ENCODE data around the gene MAPKAPK5. TPM values are rescaled to one million over a fixed set of nuclear protein-coding genes. Genes with fewer than 3 reads are reported as not detected.

Gene MAPKAPK5
- total and polyA plus RNA-seq, 2 of the 13 experiments (the other 11 are each of a cell fraction or from before 2014, with no cell fraction given) = 43.2 to 58.2 TPM

DNA sequence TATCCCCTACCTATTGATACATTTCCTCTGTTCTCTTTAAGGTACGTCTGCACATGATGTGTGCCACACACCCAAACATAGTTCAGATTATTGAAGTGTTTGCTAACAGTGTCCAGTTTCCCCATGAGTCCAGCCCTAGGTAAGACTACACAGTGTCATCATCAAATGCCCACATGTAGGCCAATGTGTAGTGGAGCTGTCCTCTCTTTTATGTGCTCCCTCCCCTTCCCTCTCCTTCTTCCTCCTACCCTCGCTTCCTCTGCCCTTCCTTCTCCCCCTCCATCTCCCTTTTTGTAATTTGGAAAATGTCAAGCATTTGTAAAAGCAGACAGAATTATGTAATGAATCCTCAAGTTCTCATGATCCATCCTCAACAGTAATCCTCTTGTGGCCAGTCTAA lies 25.5 kb downstream of the MAPKAPK5 start:
- Histone ChIP-seq H3K27me3 (ENCODE audit: control insufficient read depth in 1 of 2, insufficient read depth in 2 of 2, low read length in 2 of 2) (no peaks in the 10 kb centered on the region), H3K4me1 (ENCODE audit: insufficient read depth, low read length) (0 out of 2 replicates have a peak, but pooled peaks cover 7% of the 10 kb centered on the region), H4K20me1 (ENCODE audit: insufficient read depth, low read length) (no peaks in the 10 kb centered on the region), H3K9me3 (ENCODE audit: low read length) (no peaks in the 10 kb centered on the region), H3K4me3 (replicated peaks in 1 of 3; ENCODE audit: insufficient read depth in 1 of 3, low read depth in 2 of 3, low read length in 3 of 3) (no peak overlapping the region), H3K27ac (ENCODE audit: extremely low read length, insufficient read depth, low read length) (no peak overlapping the region), H3K4me2 (ENCODE audit: low read depth, low read length) (no peak overlapping the region), H3K36me3 (replicated peaks in 1 of 2; ENCODE audit: control insufficient read depth in 1 of 2, insufficient read depth in 2 of 2, low read length in 2 of 2) (peaks cover 21 to 68% of the 10 kb centered on the region in 2 experiments), H3K9ac (ENCODE audit: insufficient read depth, low read depth, low read length) (no peak overlapping the region), H2AFZ (ENCODE audit: low read length) (no peak overlapping the region), H3K79me2 (ENCODE audit: insufficient read depth, low read length) (peaks cover 16% of the 10 kb centered on the region)
- in situ Hi-C loops (cut with HindIII; ENCODE audit: extremely low pct_ligation_motif_present, low pct_unique_long_range_greater_than_20kb) = no loop called here
- no peak for DNase-seq (ENCODE audit: low spot score)
- no peak for ATAC-seq
- WGBS (ENCODE audit: low lambda C conversion rate) = 98% methylated on average over 2 of the region's 2 CpGs
- intact Hi-C loops (cut with micrococcal nuclease; ENCODE audit: unreplicated experiment) = no loop called here
- BruUV-seq (replicated peaks) = no TSS peak
- TF ChIP-seq NFIB (CRISPR knock-in tag; IDR thresholded peaks at IDR 0.05; ENCODE audit: borderline replicate concordance) (no peak), ZSCAN21 (CRISPR knock-in tag; IDR thresholded peaks at IDR 0.05; ENCODE audit: borderline replicate concordance) (no peak), TEAD2 (CRISPR knock-in tag; IDR thresholded peaks at IDR 0.05) (no peak), SAP130 (CRISPR knock-in tag; IDR thresholded peaks at IDR 0.05; ENCODE audit: low read depth) (no peak), EED (CRISPR knock-in tag; IDR thresholded peaks at IDR 0.05) (no peak), ARID3A (IDR thresholded peaks at IDR 0.05; ENCODE audit: low read depth, low read length) (no peak), ZNF143 (CRISPR knock-in tag; IDR thresholded peaks at IDR 0.05) (no peak), ZNF570 (CRISPR knock-in tag; IDR thresholded peaks at IDR 0.05; ENCODE audit: borderline replicate concordance) (no peak), YY1 (IDR thresholded peaks at IDR 0.05; ENCODE audit: insufficient read depth, insufficient replicate concordance, low read depth, low read length) (no peak), RNF2 (conservative IDR thresholded peaks at IDR 0.05; ENCODE audit: low read depth) (no peak), CEBPB (IDR thresholded peaks at IDR 0.05; ENCODE audit: borderline replicate concordance, low read depth, low read length) (no peak), NR2F6 (IDR thresholded peaks at IDR 0.05) (no peak), NR2F6 (CRISPR knock-in tag; IDR thresholded peaks at IDR 0.05) (no peak), KLF9 (CRISPR knock-in tag; IDR thresholded peaks at IDR 0.05; ENCODE audit: low read depth) (no peak), ZNF253 (CRISPR knock-in tag; IDR thresholded peaks at IDR 0.05; ENCODE audit: borderline replicate concordance) (no peak), ETV5 (CRISPR knock-in tag; IDR thresholded peaks at IDR 0.05; ENCODE audit: borderline replicate concordance) (no peak), MYC (CRISPR knock-in tag; IDR thresholded peaks at IDR 0.05; ENCODE audit: borderline replicate concordance) (no peak), CEBPG (CRISPR knock-in tag; IDR thresholded peaks at IDR 0.05) (no peak), CHD4 (IDR thresholded peaks at IDR 0.05; ENCODE audit: borderline replicate concordance, low read length) (no peak), FOSL2 (CRISPR knock-in tag; IDR thresholded peaks at IDR 0.05) (no peak)
- TF ChIP-seq, protein P1, sequence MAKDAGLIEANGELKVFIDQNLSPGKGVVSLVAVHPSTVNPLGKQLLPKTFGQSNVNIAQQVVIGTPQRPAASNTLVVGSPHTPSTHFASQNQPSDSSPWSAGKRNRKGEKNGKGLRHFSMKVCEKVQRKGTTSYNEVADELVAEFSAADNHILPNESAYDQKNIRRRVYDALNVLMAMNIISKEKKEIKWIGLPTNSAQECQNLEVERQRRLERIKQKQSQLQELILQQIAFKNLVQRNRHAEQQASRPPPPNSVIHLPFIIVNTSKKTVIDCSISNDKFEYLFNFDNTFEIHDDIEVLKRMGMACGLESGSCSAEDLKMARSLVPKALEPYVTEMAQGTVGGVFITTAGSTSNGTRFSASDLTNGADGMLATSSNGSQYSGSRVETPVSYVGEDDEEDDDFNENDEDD (CRISPR knock-in tag; IDR thresholded peaks at IDR 0.05; ENCODE audit: borderline replicate concordance) = no peak
- POLR2A ChIA-PET = no interaction called here
- CTCF ChIA-PET (ENCODE audit: low intra/inter-chr PET ratio, low total read pairs) = no interaction called here
- FAIRE-seq = no peak

Measured in HepG2 (cell line).